A549 (cell line): ENCODE data around the gene DNAH1.

Experiments
- CTCF ChIP-seq: fragments of >200 bp; sonication (Bioruptor Twin); formaldehyde crosslinking; IDR thresholded peaks from 3 replicates; pipeline ENCODE4 v1.5.1; 2016
- E2F6 ChIP-seq: IDR thresholded peaks from 2 replicates; pipeline ENCODE4 v1.6.1; 2012; ENCODE audit warnings: low read depth, borderline replicate concordance
- KDM1A ChIP-seq: fragments of 200-600 bp; sonication (generic); IDR thresholded peaks from 2 replicates; pipeline ENCODE4 v1.6.1; 2016; ENCODE audit warnings: low read depth, mild to moderate bottlenecking
- RAD21 ChIP-seq, 2 experiments: fragments of >200 bp in 1 of 2; sonication (Bioruptor Twin) in 1 of 2; formaldehyde crosslinking in 1 of 2; IDR thresholded peaks in 1 of 2; conservative IDR thresholded peaks in 1 of 2; 2 replicates in 1 of 2; 3 replicates in 1 of 2; pipeline ENCODE4 v1.6.1; 2012 to 2018; ENCODE audit warnings: inconsistent platforms in 1 of 2
- REST ChIP-seq: fragments of 200-600 bp; sonication (generic); IDR thresholded peaks from 2 replicates; pipeline ENCODE4 v1.6.1; 2016; ENCODE audit warnings: antibody characterized with exemption, mild to moderate bottlenecking, moderate library complexity

- TF ChIP-seq CTCF (no peak), E2F6 (no peak), REST (no peak), RAD21 (conservative IDR thresholded peaks at IDR 0.05 in 1 of 2, IDR thresholded peaks at IDR 0.05 in 1 of 2) (no peak), KDM1A (no peak)
These were observed 85.4 kb downstream of the DNAH1 start for GRCh38 chr3:52401551-52401950.
